Fibroblast of lung (primary cell): ENCODE data around the gene KMT2C. TPM values are rescaled to one million over a fixed set of nuclear protein-coding genes. Genes with fewer than 3 reads are reported as not detected.

Experiments used
- DNase-seq, 2 donors: peaks; one replicate each; pipeline versions ENCODE4 v3.0.0 to v3.0.0-alpha.2; 2010; ENCODE audit warnings: low read depth in 2 of 2
- H2AFZ ChIP-seq: 2 replicates; pipeline ENCODE4 v1.5.1; 2012; ENCODE audit warnings: low read length, control low read depth, inconsistent platforms
- H3K27ac ChIP-seq: 2 replicates; pipeline ENCODE4 v1.5.1; 2011; ENCODE audit warnings: low read length, control low read depth; ENCODE audit not compliant: insufficient read depth
- H3K27me3 ChIP-seq: 2 replicates; pipeline ENCODE4 v1.5.1; 2011; ENCODE audit warnings: mild to moderate bottlenecking, low read length; ENCODE audit not compliant: control insufficient read depth, insufficient read depth
- H3K36me3 ChIP-seq: 2 replicates; pipeline ENCODE4 v1.5.1; 2011; ENCODE audit warnings: low read length; ENCODE audit not compliant: control insufficient read depth, insufficient read depth
- H3K4me1 ChIP-seq: 2 replicates; pipeline ENCODE4 v1.5.1; 2011; ENCODE audit warnings: low read length; ENCODE audit not compliant: control insufficient read depth, insufficient read depth; ENCODE audit errors: extremely low read depth
- H3K4me2 ChIP-seq: 2 replicates; pipeline ENCODE4 v1.5.1; 2011; ENCODE audit warnings: low read length, control low read depth; ENCODE audit not compliant: insufficient read depth; ENCODE audit errors: extremely low read depth
- H3K4me3 ChIP-seq, 4 experiments: fragments of 200-600 bp in 1 of 4; sonication (generic) in 1 of 4; replicated peaks in 1 of 4; 2 replicates each; pipeline ENCODE4 v1.5.1; 2011 to 2016; ENCODE audit warnings: low read length in 4 of 4, low read depth in 3 of 4, mild to moderate bottlenecking in 3 of 4, control low read depth in 2 of 4, inconsistent platforms in 1 of 4, mixed read lengths in 1 of 4; ENCODE audit not compliant: insufficient read depth in 1 of 4; ENCODE audit errors: control extremely low read depth in 1 of 4
- H3K79me2 ChIP-seq: 2 replicates; pipeline ENCODE4 v1.5.1; 2012; ENCODE audit warnings: mild to moderate bottlenecking, low read length, inconsistent platforms; ENCODE audit not compliant: control insufficient read depth, insufficient read depth
- H3K9ac ChIP-seq: 2 replicates; pipeline ENCODE4 v1.5.1; 2011; ENCODE audit warnings: mild to moderate bottlenecking, low read length, control low read depth; ENCODE audit not compliant: insufficient read depth
- H3K9me3 ChIP-seq: 2 replicates; pipeline ENCODE4 v1.5.1; 2012; ENCODE audit warnings: low read depth, low read length; ENCODE audit not compliant: control insufficient read depth, insufficient read depth
- H4K20me1 ChIP-seq: 2 replicates; pipeline ENCODE4 v1.5.1; 2011; ENCODE audit warnings: low read length; ENCODE audit not compliant: control insufficient read depth, insufficient read depth; ENCODE audit errors: extremely low read depth
- CTCF ChIP-seq, 2 donors: IDR thresholded peaks in 1 of 2; conservative IDR thresholded peaks in 1 of 2; 1 replicate in 1 of 2; 2 replicates in 1 of 2; pipeline ENCODE4 v1.5.1; 2011 to 2012; ENCODE audit warnings: low read length in 2 of 2, control low read depth in 1 of 2, inconsistent platforms in 1 of 2, low read depth in 1 of 2, mild to moderate bottlenecking in 1 of 2
- EZH2 ChIP-seq: IDR thresholded peaks from 2 replicates; pipeline ENCODE4 v1.5.1; 2012; ENCODE audit warnings: low read length, control low read depth, mild to moderate bottlenecking; ENCODE audit errors: missing control alignments
- polyA plus RNA-seq, 2 donors: library from polyadenylated mRNA; depleted of rRNA in 1 of 2; stranded (reverse) in 1 of 2; unstranded in 1 of 2; fragments of >200 nt; gene quantifications; 2 replicates each; pipeline ENCODE4 v1.2.1, GENCODE V29; 2011 to 2012; ENCODE audit warnings: missing spikeins in 1 of 2
- total RNA-seq: library from RNA; depleted of rRNA; stranded (reverse); fragments of >200 nt; gene quantifications from 2 replicates; pipeline ENCODE4 v1.2.1, GENCODE V29; 2014

KMT2C gene
- total and polyA plus RNA-seq, 2 donors (not counting 1 experiment from before 2014, with no cell fraction given) = 11.1 to 32.4 TPM

- Histone ChIP-seq H3K4me2 (no peak overlapping the region), H3K9me3 (no peaks in the 10 kb centered on the region), H3K27ac (no peak overlapping the region), H3K4me1 (no peaks in the 10 kb centered on the region), H4K20me1 (no peaks in the 10 kb centered on the region), H3K36me3 (no peaks in the 10 kb centered on the region), H3K9ac (no peak overlapping the region), H3K79me2 (no peaks in the 10 kb centered on the region), H2AFZ (no peak overlapping the region), H3K4me3 (no peak overlapping the region), H3K27me3 (no peaks in the 10 kb centered on the region)
- DNase-seq = no peak
- TF ChIP-seq EZH2 = no peak
- TF ChIP-seq CTCF (conservative IDR thresholded peaks at IDR 0.05 in 1 of 2, IDR thresholded peaks at IDR 0.05 in 1 of 2; ENCODE audit: low read depth in 1 of 2, low read length in 2 of 2) = no peak
These were observed 44.9 kb upstream of the KMT2C start for GRCh38 chr7:152480664-152481063.

- no peak overlapping the region for H3K4me2 ChIP-seq
- no peaks in the 10 kb centered on the region for H4K20me1 ChIP-seq
- no peaks in the 10 kb centered on the region for H3K27me3 ChIP-seq
- no peak for TF ChIP-seq CTCF (conservative IDR thresholded peaks at IDR 0.05 in 1 of 2, IDR thresholded peaks at IDR 0.05 in 1 of 2; ENCODE audit: low read depth in 1 of 2, low read length in 2 of 2)
- TF ChIP-seq EZH2 = no peak
- H3K79me2 ChIP-seq = no peaks in the 10 kb centered on the region
- H3K9me3 ChIP-seq = no peaks in the 10 kb centered on the region
- H3K27ac ChIP-seq = no peak overlapping the region
- H3K9ac ChIP-seq = no peak overlapping the region
- H3K36me3 ChIP-seq = no peaks in the 10 kb centered on the region
- DNase-seq = no peak
- no peak overlapping the region for H3K4me3 ChIP-seq
- no peaks in the 10 kb centered on the region for H3K4me1 ChIP-seq
- no peak overlapping the region for H2AFZ ChIP-seq
These were observed 43.8 kb upstream of the KMT2C start for GRCh38 chr7:152479595-152479994.

GRCh38 chr7:152478140-152478539 lies 42.3 kb upstream of the KMT2C start:
- Histone ChIP-seq H3K36me3 (no peaks in the 10 kb centered on the region), H2AFZ (no peak overlapping the region), H3K4me3 (no peak overlapping the region), H3K27ac (no peak overlapping the region), H4K20me1 (no peaks in the 10 kb centered on the region), H3K27me3 (no peaks in the 10 kb centered on the region), H3K9me3 (no peaks in the 10 kb centered on the region), H3K79me2 (no peaks in the 10 kb centered on the region), H3K4me1 (no peaks in the 10 kb centered on the region), H3K4me2 (no peak overlapping the region), H3K9ac (no peak overlapping the region)
- TF ChIP-seq CTCF (conservative IDR thresholded peaks at IDR 0.05 in 1 of 2, IDR thresholded peaks at IDR 0.05 in 1 of 2; ENCODE audit: low read depth in 1 of 2, low read length in 2 of 2) (no peak), EZH2 (no peak)
- no peak for DNase-seq
